ENCODE results near the gene COL9A3. TPM values are rescaled to one million over a fixed set of nuclear protein-coding genes. Genes with fewer than 3 reads are reported as not detected.

COL9A3 gene
- total RNA-seq, 1 experiment from 2014 or later: 7.8 TPM

DNA sequence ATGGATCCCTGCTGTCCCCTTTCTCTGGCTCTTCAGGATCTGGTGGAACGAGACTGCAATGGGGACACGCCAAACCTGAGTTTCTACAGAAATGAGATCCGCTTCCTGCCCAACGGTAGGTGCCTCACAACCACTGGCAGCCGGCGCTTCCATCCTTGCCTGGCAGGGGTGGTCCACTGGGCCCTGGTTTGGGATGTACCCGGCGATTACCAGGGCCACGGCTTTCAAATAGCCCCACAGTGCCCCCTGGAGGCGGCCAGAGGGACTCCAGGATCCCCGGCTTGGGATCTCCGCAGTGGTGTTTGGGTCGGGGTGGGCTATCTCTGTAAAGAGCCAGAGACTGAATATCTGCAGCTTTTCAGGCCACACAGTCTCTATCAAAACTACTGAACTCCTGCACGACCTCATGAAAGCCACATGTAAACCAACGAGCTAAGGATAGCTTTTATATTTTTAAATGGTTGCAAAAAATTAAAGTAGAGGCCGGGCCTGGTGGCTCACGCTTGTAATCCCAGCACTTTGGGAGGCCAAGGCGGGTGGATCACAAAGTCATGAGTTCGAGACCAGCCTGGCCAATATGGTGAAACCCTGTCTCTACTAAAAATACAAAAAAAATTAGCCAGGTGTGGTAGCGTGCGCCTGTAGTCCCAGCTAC lies 8.5 kb upstream of the COL9A3 start:
- DNase-seq (ENCODE audit: extremely low read depth, low read depth): peak; percentile 56

DNA sequence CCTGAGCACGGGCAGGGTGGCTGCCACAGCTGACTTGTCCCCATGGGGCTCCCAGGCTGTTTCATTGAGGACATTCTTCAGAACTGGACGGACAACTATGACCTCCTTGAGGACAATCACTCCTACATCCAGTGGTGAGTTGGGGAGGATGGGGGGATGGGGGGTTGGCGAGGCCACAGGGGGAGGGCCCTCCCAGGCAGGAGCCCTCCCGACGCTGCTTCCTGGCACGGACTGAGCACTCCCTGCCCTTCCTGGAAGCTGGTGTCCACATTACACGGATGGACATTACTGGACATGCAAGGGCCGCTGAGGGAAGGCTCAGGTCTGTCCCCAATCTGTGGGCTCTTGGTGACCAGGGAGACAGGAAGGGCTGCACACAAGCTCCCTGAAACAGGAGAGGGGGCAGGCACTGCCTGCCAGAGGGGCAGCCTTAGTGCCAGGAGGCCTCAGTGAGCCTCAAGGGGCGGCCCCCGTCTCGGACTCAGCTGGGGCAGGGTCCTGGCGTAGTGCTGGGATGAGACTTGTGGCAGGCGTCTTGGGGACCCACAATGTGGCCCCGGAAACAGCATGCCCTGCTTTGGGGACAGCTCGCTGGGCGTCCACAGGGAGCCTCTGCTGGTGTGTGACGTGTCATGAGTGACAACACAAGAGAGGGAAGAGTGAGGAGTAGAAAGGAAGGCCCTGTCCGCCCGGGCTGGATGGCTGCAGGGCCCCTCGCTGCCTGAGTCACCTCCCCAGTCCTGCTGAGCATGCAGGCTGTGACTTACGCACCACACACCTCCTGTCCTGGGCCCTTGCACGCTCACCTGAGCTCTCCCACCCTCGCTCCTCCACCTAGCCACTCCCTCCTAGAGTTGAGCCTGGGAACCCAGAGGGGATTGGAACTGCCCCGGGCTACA lies 7.1 kb upstream of the COL9A3 start:
- DNase-seq (ENCODE audit: extremely low read depth, low read depth): no peak

DNA sequence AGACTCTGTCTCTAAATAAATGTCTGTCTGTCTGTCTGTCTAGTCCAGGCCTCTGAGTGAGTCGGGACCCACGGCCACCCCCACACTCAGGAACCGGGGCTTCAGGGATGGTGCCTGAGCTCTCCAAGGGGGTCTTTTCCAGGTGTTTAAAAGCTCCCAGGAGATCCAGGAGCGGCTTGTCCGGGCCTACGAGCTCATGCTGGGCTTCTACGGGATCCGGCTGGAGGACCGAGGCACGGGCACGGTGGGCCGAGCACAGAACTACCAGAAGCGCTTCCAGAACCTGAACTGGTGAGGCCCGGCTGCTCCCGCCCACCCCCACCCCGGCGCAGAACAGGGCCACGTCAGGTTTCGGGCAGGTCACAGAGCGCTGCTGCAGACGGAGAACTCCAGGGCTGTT lies 5.5 kb upstream of the COL9A3 start:
- DNase-seq (ENCODE audit: extremely low read depth, low read depth): no peak

DNA sequence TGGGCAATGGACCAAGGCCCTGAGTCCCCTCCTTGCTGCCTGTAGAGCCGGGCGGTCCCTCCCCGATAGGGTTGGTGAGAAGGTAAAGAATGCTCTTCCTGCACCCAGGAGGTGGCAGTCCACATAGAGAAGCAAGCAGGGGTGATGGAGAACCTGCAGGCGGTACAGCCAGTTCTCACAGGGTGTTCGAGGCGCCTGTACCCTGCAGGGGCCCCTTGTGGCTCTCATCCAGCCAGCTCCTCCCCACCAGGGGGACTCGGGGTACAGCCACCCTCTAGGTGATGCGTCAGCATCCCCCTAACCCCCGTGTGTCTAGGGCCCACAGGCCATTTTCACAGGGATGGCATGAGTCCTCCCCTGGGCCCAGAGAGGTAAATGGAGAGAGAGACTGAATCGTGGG lies 5.1 kb upstream of the COL9A3 start:
- DNase-seq (ENCODE audit: extremely low read depth, low read depth): no peak

DNA sequence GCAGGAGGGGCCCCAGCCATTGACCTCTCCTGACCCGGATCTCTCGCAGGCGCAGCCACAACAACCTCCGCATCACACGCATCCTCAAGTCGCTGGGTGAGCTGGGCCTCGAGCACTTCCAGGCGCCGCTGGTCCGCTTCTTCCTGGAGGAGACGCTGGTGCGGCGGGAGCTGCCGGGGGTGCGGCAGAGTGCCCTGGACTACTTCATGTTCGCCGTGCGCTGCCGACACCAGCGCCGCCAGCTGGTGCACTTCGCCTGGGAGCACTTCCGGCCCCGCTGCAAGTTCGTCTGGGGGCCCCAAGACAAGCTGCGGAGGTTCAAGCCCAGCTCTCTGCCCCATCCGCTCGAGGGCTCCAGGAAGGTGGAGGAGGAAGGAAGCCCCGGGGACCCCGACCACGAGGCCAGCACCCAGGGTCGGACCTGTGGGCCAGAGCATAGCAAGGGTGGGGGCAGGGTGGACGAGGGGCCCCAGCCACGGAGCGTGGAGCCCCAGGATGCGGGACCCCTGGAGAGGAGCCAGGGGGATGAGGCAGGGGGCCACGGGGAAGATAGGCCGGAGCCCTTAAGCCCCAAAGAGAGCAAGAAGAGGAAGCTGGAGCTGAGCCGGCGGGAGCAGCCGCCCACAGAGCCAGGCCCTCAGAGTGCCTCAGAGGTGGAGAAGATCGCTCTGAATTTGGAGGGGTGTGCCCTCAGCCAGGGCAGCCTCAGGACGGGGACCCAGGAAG lies 4.5 kb upstream of the COL9A3 start:
- no peak for DNase-seq (ENCODE audit: extremely low read depth, low read depth)

DNA sequence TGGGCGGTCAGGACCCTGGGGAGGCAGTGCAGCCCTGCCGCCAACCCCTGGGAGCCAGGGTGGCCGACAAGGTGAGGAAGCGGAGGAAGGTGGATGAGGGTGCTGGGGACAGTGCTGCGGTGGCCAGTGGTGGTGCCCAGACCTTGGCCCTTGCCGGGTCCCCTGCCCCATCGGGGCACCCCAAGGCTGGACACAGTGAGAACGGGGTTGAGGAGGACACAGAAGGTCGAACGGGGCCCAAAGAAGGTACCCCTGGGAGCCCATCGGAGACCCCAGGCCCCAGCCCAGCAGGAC lies 4.0 kb upstream of the COL9A3 start:
- no peak for DNase-seq (ENCODE audit: extremely low read depth, low read depth)

DNA sequence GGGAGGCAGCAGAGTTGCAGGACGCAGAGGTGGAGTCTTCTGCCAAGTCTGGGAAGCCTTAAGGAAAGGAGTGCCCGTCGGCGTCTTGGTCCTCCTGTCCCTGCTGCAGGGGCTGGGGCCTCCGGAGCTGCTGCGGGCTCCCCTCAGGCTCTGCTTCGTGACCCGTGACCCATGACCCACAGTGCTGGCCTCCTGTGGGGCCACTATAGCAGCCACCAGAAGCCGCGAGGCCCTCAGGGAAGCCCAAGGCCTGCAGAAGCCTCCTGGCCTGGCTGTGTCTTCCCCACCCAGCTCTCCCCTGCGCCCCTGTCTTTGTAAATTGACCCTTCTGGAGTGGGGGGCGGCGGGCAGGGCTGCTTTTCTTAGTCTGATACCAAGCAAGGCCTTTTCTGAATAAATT lies 3.3 kb upstream of the COL9A3 start:
- no peak for DNase-seq (ENCODE audit: extremely low read depth, low read depth)

DNA sequence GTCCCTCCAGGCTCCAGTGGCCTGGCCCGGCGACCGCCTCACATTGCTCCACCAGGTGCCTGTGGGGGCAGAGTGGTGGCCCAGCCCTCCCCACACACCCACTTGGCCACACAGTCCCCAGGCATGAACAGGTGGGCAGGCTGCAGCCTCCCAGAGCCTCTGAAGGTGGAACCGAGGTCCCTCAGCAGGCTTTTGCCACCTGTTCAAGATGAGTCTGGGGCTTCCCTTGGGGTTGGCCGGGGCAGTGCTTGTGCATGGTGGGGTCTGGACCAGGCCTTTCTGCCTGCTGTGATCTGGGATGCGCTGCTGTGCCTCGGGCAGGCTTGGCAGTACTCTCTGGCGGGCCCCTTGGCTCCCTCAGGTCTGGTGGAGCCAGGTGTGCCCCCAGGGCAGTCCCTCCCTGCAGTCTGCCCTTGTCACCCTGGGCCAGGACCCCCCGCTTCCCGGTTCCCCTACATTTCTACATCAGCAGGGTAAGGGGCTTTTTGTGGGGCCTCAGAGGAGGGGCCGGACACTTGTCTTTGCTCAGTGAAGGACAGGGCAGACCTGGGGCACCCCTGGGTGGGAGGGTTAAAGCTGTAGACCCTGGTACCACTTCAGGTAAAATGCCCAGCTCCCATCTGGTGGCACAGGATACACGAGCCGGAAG lies 2.7 kb upstream of the COL9A3 start:
- DNase-seq (ENCODE audit: extremely low read depth, low read depth): no peak

DNA sequence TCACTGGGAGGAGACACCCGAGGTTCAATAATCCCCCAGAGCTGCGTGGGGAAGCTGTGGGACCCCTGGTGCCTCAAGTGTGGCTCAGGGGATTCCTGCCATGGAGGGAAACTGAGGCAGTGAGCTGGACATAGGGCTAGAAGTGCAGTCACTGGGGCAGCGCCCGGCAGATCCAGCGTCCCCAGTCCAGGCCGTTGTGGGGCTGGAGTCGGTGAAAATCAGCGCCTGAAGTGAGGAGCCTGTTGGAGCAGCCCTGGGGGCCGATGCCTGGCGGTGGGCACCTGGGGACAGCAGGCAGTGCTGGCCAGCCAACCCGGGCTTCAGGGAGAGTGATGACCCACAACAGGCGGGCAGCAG lies 2.2 kb upstream of the COL9A3 start:
- DNase-seq (ENCODE audit: extremely low read depth, low read depth): no peak

DNA sequence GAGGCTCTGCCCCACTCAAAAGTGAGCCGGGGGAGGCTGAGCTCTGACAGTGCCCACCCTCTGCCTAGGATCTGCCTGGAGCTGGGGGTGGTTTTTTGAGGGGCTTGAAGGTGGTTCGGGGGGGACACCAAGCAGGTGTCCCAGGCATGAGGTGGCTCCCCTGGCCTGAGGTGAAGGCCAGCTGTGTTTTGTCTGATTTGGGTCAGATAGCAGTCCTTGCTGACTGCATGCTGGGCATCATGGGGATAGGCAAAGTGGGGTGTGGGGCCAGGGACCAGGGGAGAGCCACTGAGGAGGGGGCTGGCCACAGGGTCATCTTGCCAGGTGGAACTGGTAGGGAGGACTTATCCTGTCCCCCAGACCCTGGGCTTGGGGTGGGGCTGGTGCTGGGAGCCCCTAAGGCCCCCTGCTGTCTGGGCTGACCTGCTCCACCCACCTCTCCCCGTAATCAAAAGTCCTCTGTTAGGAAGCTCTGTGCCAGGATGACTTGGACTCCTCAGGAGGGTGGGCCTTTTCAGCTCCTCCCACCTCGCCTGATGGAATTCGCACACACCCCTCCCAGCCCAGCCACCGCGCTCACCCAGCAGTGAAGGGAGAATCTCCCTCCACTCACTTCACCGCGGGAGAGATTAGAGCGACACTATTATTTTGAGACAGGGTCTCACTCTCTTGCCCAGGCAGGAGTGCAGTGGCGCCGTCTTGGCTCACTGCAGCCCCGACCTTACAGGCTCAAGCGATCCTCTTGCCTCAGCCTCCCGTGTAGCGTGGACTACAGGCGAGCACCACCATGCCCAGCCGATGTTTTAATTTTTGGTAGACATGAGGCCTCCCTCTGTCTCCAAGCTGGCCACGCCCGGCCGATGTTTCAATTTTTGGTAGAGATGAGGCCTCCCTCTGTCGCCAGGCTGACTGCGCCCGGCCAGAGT lies 1.5 kb upstream of the COL9A3 start:
- DNase-seq (ENCODE audit: extremely low read depth, low read depth): no peak

DNA sequence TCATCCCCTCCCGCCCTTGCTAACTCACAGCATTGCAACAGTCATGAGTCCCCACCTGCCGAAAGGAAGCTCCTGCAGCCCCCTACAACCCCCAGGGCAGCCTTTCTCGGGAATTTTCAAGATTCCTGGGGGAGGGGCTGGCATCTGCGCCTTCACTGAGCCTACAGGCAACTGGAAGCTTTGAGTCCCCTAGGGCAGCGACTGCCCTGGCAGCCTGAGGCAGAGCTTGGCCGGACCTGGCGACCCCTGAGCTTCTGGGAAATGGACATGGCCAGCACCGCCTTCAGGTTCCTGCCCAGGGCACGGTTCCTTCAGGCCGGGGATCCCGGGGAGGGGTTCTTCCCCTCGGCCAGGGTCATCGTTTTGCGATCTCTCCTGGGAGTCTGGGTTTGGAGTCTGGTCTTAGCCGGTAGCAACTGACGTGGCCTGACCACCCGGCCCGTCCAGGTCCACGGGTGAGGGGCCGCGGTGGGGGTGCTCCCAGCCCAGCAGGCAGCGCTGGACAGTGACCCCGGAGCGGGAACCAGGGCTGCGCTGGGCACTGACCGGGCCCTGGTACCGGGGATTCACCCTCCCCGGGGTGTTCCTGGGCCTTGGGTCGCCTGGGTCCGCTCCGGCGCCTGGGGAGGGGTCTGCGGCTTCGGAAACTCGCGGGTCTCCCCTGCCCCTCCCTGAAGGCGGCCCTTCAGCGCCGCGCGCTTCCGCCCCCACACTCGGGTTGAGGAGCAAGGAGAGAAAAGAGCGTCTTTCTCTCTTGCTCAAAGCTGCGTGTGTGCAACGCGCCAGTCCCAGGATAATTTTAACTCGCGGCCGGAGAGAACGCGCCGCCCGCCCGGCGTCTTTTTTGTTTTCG lies 593 bp upstream of the COL9A3 start:
- no peak for DNase-seq (ENCODE audit: extremely low read depth, low read depth)

DNA sequence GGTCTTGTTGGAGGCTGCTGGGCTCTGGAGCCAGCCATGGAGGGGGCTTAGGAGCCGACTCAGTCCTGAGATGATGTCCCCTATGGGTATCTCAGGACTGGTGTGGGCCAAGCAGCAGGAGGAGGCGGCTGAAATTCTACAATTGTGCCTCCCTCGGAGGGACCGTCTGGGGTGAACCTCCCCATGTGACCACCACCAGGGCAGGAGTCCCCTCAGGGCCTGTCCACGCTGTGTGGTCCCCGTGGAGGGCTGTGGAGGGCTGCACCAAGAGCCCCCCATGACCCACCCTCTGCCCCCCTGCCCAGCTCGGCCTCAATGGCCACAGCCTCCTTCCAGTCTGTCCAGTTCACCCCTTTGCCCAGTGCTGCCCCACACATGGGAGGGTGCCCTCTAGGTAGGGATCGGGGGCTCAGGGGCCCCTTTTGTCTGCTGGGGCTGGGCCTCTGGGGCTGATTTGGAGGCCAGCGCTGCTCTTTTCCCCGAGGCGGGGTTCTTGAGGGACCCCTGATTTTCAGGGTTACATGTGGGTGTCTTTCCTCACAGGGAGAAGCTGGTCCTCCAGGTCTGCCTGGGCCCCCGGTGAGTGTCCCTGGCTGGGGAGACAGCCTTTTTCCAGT lies 1.2 kb downstream of the COL9A3 start:
- no peak for DNase-seq (ENCODE audit: extremely low read depth, low read depth)

DNA sequence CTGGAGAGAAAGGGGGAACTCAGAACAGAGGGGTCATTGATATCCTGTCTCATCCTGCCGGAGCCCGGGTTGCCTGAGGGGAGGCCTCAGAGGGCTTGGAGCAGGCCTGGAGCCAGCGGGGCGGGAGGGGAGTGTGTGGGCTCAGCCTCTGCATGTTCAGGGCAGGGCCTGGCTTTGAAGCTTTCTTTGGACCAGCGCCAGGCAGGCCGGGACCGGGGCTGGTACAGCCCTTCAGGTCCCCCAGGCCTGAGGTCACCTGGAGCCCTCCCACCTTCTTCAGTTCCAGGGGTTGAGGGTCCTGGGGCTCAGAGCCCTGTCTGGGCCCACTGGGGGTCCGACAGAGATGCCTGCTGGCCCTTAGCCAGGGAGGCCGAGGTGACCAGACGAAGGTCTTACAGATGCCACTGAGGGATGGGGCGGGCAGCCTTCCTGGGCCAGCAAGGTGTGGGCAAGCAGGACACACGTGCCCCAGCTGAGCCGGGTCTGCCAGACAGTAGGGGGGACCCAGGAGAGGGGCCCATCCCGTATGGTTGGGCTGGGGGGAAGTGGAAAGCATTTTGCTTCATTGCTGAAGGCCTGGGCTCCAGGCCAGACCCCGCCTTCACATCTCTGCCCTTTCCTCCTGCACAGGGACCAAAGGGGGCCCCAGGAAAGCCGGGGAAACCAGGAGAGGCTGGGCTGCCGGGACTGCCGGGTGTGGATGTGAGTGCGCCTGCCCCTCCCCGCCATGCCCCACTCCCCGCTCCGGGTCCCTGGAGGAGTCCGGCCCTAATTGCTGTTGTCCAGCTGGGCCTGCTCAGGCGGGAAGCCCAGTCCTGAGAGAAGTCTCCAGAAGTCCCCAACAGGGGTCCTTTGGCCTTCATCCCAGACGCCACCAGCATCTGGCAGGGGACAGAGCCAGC lies 2.0 kb downstream of the COL9A3 start:
- DNase-seq (ENCODE audit: extremely low read depth, low read depth): no peak

DNA sequence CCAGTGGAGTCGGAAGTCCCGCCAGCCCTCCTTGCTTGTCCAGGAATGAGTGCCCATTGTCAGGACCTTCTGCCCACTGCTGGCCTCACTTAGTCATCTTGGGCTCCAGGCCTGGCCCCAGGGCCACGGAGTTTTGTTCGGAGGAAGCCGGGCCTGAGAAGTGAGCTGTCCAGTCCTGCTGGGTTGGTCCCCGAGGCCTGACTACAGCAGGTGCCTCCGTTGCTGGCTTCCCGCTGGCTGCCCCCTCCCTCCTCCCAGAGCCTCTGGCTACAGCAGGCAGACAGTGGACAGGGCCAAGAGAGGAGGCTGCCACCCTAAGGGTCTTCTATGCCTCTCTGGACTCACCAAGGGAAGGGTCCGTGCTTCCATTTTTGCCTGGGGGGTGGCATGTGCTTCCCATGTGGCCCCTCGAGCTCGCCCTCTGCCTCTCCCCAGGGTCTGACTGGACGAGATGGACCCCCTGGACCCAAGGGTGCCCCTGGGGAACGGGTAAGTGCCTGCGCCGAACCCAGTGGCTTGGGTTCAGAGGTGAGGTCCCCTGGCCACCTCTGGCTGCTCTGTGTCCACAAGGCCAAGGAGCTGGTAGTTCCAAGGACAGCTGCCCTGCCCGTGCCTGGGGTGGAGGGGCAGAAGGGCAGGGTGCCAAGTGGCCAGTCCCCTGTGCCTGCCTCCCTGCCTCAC lies 2.8 kb downstream of the COL9A3 start:
- DNase-seq (ENCODE audit: extremely low read depth, low read depth): no peak

DNA sequence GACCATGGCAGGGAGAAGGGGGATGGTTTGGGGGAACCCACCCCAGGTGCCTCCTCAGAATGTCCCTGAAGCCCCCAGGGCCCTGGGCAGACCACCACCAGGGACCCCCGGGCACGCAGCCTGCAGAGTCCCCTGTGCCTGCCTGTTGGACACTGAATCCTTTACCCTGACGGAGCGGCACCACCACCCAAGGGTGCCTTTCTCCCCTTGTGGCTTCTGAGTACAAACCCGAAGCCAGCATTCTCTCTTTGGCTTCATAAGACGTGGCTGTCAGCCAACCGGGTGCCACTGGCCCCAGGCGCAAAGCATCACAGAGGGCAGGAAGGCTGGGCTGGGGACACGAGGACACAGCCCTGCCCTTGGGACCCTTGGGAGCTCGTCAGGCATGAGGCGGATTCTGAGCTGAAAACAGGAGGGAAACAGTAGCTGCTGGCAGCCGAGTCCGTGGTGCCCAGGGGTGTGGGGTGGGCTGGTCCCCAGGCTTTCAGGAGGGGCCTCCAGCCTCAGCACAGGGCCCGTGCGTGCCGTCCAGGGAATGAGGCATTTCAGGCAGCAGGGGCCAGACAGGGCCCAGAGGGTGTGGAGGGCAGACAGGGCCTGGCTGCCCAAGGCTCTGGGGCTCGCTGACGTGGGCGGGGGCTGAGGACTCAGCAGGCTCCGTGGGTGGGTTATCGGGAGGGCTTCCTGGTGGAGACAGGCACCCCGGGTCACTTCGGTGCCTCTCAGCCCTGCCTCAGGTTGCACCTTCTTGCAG lies 3.5 kb downstream of the COL9A3 start:
- no peak for DNase-seq (ENCODE audit: extremely low read depth, low read depth)

DNA sequence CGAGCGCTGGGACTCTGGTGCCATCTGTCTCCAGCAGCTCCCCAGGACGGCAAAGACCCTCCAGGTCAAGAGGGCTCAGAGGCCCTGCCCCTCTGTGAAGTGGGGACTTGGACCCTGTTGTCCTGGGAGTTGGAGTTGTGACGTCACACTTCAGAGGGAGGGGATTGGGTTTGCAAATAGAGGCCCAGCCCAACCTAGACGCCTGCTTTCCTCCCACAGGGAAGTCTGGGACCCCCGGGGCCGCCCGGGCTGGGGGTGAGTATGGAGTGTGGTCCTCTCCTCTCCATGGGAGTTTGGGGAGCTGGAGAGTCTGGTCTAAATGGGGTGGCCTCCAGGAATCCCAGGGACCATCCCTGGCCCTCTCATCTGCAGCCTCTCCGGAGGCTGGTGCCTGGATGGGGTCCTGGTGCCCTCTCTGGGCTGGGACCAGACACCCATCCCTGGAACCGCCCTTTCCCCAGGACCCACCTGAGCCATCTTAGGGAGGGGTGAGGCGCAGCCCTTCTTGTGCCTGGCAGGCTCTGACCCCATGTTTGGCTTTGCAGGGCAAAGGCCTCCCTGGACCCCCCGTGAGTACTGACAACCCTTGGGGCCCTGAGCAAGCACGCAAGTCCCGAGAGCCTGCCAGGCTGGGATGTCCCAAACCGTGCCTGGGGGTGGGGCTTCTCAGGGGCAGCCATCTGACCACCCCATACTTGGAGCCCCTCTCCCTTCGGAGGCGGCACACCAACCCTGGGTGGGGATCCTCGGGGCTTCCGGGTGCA lies 4.3 kb downstream of the COL9A3 start:
- no peak for DNase-seq (ENCODE audit: extremely low read depth, low read depth)

All from NCI-H460 (cell line).